Activated T-cell treated with anti-CD3 and anti-CD28 coated beads, Interleukin-2, amount 50 U/mL, for 24 hours (primary cell): Measurements from ENCODE around the gene PLEKHN1.
"Not testable (repeated sequence)": the region's sequence is repeated elsewhere in the genome, so short reads cannot be mapped to it uniquely, and the experiment has no call there.

Experiments used
- DNase-seq: peaks from one replicate; pipeline ENCODE4 v3.0.0-alpha.2; 2020
- H3K27ac Mint-ChIP-seq: 2 replicates; pipeline ENCODE4 v1.8.0; 2020; ENCODE audit warnings: mild to moderate bottlenecking, mixed read lengths
- H3K27me3 Mint-ChIP-seq: 2 replicates; pipeline ENCODE4 v1.8.0; 2020; ENCODE audit warnings: mixed read lengths
- H3K36me3 Mint-ChIP-seq: 2 replicates; pipeline ENCODE4 v1.8.0; 2020; ENCODE audit warnings: low read depth, mixed read lengths
- H3K4me1 Mint-ChIP-seq: 2 replicates; pipeline ENCODE4 v1.8.0; 2020; ENCODE audit warnings: low read depth, mixed read lengths
- H3K4me3 Mint-ChIP-seq: 2 replicates; pipeline ENCODE4 v1.8.0; 2020; ENCODE audit warnings: mild to moderate bottlenecking, moderate library complexity, mixed read lengths
- H3K9me3 Mint-ChIP-seq: 2 replicates; pipeline ENCODE4 v1.8.0; 2020; ENCODE audit warnings: mixed read lengths

PLEKHN1 gene

DNA sequence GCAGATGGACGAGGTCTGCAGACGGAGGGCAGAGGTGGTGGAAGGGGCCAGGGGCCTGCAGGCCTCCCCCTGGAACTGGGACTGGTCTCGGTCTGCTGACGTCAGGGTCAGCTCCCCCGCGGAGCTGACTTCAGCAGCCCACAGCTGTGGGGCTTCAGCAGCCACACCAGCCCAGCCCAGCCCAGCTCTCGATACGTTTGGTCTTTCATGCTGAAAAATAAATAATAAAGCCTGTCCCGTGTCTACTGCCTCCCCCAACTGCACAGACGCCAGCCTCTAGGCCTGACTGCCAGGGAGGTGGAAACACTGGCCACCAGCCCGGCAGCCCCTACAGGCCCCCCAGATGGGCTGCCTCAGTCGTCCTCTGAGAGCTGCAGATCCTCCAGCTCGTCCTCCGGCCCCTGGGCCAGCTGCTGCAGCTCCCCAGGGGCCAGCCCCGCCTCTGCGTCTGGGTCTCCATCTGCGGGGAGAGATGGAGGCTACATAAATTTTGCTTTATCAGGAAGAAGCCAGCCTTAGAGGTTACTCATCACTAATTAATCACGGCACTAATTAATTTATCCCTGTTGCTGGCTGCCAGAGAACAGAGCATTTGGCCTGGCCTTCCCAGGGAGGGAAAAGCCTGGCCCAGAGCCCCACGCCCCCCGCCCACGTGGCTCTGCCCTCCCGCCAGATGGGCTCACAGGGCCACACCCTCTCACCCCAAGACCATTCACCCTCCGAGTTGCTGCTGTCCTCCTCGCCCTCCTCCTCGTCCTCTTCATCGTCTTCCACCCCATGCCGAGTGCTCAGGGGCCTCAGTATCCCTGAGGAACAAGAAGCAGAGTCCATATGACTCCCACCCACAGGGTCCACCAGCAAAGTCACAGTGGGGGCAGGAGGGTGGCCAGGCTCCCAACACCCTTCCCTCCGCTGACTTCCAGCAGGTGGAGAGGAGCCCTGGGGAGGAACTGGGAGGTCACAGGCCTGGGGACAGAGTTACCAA lies 21.6 kb upstream of the PLEKHN1 start:
- Mint-ChIP-seq H3K9me3 (no peaks in the 10 kb centered on the region), H3K27ac (no peak overlapping the region), H3K4me3 (no peak overlapping the region), H3K36me3 (peaks cover 59% of the 10 kb centered on the region), H3K4me1 (peaks cover 9% of the 10 kb centered on the region), H3K27me3 (peaks cover 17% of the 10 kb centered on the region)
- DNase-seq, result no peak

DNA sequence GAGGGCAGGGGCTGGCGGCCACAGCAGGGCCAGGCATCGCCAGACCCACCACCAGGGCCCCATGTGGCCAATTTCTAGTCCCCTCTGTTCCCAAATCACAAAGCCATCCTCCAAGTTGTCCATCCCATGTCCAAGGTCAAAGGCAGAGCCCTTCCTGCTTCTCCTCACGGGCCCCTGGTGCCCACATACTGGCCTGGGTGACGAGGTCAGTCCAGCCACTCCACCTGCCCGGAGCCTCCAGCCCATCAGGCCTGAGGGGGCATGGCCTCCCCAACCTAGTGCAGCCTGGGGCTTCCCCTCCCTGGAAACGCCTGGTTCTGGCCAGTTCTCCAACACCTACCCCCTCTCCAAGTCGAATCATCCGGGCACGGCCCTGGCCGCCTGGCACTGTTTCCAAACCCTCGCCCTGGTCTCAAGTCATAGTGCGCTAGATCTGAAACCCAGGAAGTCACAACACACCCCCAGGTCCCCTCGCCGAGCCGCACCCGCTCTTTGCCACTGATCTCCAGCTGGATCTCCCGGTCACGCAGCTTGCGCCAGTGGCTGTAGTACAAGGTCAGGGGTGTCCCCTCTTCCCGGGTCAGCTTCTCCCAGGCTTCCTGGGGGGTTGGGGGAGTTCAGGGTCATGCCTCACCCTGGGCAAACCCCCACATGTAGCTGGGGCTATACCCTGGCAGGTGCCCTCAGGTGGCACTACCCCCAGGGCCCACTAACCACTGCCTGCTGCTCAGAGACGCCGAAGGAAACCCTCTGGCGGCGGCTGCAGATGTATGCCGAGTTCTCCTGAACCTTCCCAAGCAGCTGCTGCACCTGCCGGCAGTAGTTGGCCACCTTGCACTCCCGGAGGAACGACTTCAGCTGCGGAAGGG lies 20.4 kb upstream of the PLEKHN1 start:
- peaks cover 11% of the 10 kb centered on the region for H3K27me3 Mint-ChIP-seq
- H3K27ac Mint-ChIP-seq, result no peak overlapping the region
- peaks cover 72% of the 10 kb centered on the region for H3K36me3 Mint-ChIP-seq
- H3K4me1 Mint-ChIP-seq, result peaks cover 3% of the 10 kb centered on the region
- DNase-seq, result no peak
- no peaks in the 10 kb centered on the region for H3K9me3 Mint-ChIP-seq
- H3K4me3 Mint-ChIP-seq, result no peak overlapping the region

DNA sequence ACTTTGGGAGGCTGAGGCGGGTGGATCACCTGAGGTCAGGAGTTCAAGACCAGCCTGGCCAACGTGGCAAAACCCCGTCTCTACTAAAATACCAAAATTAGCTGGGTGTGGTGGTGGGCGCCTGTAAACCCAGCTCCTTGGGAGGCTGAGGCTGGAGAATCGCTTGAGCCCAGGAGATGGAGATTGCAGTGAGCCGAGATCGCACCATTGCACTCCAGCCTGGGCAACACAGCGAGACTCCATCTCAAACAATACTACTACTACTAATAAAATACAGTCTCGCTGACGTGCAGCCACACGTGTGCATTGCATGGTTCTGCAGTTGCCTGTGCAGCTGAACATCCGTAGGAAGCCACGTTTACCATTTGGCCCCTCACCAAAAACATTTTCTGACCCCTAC lies 19.5 kb upstream of the PLEKHN1 start:
- not testable (repeated sequence) for DNase-seq, H3K9me3 Mint-ChIP-seq, H3K27me3 Mint-ChIP-seq, H3K27ac Mint-ChIP-seq, H3K4me1 Mint-ChIP-seq, H3K4me3 Mint-ChIP-seq
- H3K36me3 Mint-ChIP-seq, result peaks cover 81% of the 10 kb centered on the region

- no peak for DNase-seq
- Mint-ChIP-seq H3K36me3 (peaks cover 92% of the 10 kb centered on the region), H3K27ac (no peak overlapping the region), H3K27me3 (peaks cover 5% of the 10 kb centered on the region), H3K9me3 (no peaks in the 10 kb centered on the region), H3K4me3 (no peak overlapping the region), H3K4me1 (no peaks in the 10 kb centered on the region)
Measured at GRCh38 chr1:947958-948357, 18.3 kb upstream of the PLEKHN1 start.

DNA sequence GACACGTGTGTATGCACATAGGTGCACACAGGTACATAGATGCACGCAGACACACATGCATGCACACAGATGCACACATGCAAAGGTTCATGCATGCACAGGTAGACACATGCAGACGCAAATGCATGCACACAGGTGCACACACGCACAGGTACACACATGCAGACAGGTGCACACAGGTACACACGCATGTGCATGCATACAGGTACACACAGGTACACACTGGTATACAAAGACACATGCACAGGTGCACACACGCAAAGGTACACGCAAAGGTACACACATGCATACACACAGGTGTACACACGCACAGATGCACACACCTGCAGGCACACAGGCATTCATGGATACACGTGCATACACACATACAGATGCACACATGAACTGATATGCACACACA lies 16.0 kb upstream of the PLEKHN1 start:
- Mint-ChIP-seq H3K4me3 (no peak overlapping the region), H3K27ac (no peak overlapping the region), H3K27me3 (no peaks in the 10 kb centered on the region), H3K36me3 (peaks cover 100% of the 10 kb centered on the region), H3K4me1 (no peaks in the 10 kb centered on the region), H3K9me3 (no peaks in the 10 kb centered on the region)
- DNase-seq, result no peak

DNA sequence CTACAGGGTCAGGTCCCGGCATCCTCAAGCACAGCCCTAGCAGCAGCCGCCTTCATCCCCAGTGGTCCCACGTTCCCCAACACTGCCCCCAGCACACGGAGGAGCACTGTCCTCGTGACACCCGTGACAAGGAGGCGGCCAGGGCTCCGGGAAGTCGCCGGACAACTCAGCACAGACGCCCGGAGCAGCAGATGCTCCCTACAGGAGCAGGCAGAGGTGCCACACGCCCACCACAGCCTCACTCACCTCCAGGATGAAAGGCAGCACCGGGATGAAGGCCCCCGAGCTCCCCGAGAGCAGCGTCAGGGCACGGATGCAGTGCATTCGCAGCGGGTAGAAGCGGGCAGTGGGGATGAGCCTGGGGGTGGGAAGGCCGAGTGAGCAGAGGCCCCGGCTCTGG lies 15.4 kb upstream of the PLEKHN1 start:
- Mint-ChIP-seq H3K4me1 (no peaks in the 10 kb centered on the region), H3K9me3 (no peaks in the 10 kb centered on the region), H3K27ac (no peak overlapping the region), H3K27me3 (no peaks in the 10 kb centered on the region), H3K4me3 (no peak overlapping the region), H3K36me3 (peaks cover 100% of the 10 kb centered on the region)
- DNase-seq, result no peak

DNA sequence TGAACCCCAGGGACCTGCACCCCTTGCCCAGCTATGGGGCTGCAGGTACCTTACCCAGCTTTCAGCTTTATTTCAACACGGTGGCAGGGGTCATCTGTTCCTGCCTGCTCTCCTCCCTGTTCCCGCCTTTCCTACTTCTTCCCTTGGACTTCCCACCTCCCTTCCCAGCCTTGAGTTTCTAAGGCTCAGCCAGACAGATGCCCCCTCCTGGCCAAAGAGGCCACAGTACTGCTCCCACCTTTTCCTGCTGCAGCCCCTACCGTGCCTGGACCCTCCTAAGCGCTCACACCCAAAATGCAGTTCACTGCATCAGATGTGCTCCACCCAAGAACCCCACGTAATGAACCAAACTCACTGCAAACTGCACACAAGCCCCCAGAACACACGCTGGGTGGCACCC lies 14.9 kb upstream of the PLEKHN1 start:
- Mint-ChIP-seq H3K9me3 (no peaks in the 10 kb centered on the region), H3K27me3 (no peaks in the 10 kb centered on the region), H3K4me3 (no peak overlapping the region), H3K36me3 (peaks cover 100% of the 10 kb centered on the region), H3K4me1 (no peaks in the 10 kb centered on the region), H3K27ac (no peak overlapping the region)
- DNase-seq, result no peak

- DNase-seq, result no peak
- Mint-ChIP-seq H3K27ac (no peak overlapping the region), H3K27me3 (no peaks in the 10 kb centered on the region), H3K4me1 (peaks cover 5% of the 10 kb centered on the region), H3K36me3 (peaks cover 100% of the 10 kb centered on the region), H3K4me3 (no peak overlapping the region), H3K9me3 (no peaks in the 10 kb centered on the region)
Measured at GRCh38 chr1:952201-952600, 14.1 kb upstream of the PLEKHN1 start.

DNA sequence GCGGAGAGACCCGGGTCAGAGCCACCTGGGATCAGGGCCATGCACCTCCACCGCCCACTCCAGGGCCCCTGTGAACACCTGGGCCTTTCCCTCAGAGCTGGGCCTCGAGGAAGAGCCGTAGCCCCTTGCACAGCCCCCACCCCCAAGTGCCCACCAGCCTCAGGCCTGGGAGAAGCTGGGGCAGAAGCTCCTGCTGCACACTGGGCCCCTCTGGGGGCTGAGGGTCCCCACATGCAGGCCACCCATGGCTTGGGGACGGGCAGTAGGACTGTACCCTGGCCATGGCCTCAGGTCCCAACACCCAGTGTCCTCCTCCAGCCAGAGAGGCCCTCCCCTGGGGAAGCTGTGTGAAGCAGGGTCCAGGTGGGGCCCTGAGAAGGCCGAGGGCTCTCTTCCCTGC lies 13.7 kb upstream of the PLEKHN1 start:
- peaks cover 100% of the 10 kb centered on the region for H3K36me3 Mint-ChIP-seq
- no peak overlapping the region for H3K27ac Mint-ChIP-seq
- H3K4me3 Mint-ChIP-seq, result no peak overlapping the region
- H3K9me3 Mint-ChIP-seq, result no peaks in the 10 kb centered on the region
- no peaks in the 10 kb centered on the region for H3K27me3 Mint-ChIP-seq
- no peak for DNase-seq
- peaks cover 9% of the 10 kb centered on the region for H3K4me1 Mint-ChIP-seq

- Mint-ChIP-seq H3K36me3 (peaks cover 99% of the 10 kb centered on the region), H3K9me3 (no peaks in the 10 kb centered on the region), H3K4me3 (no peak overlapping the region), H3K27ac (no peak overlapping the region), H3K4me1 (peaks cover 18% of the 10 kb centered on the region), H3K27me3 (no peaks in the 10 kb centered on the region)
- DNase-seq, result no peak
Measured at GRCh38 chr1:953524-954320, 12.6 kb upstream of the PLEKHN1 start.

- Mint-ChIP-seq H3K4me1 (peaks cover 18% of the 10 kb centered on the region), H3K36me3 (peaks cover 91% of the 10 kb centered on the region), H3K4me3 (no peak overlapping the region), H3K27me3 (no peaks in the 10 kb centered on the region), H3K27ac (no peak overlapping the region), H3K9me3 (no peaks in the 10 kb centered on the region)
- no peak for DNase-seq
Measured at GRCh38 chr1:954927-955326, 11.4 kb upstream of the PLEKHN1 start.

DNA sequence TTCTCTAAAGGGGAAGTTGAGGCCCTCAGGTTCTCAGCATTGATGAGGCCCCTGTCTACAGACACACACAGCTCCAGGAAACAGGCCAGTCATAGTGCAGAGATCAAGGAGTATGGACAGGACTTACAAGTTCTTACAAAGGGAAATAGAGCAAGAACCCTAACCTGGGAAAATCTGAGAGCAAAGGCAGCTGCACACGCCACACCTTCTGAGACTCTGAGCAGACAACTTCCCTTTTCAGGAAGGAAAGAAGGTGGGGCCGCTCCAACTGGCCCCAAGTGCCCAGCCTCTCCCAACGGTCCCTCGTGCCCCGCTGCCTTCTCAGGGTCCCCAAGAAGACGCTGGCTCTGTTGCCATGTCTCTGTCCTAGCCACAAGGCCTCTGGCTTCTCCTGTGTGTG lies 10.8 kb upstream of the PLEKHN1 start:
- no peak for DNase-seq
- H3K27ac Mint-ChIP-seq, result no peak overlapping the region
- no peak overlapping the region for H3K4me3 Mint-ChIP-seq
- H3K9me3 Mint-ChIP-seq, result no peaks in the 10 kb centered on the region
- no peaks in the 10 kb centered on the region for H3K27me3 Mint-ChIP-seq
- peaks cover 18% of the 10 kb centered on the region for H3K4me1 Mint-ChIP-seq
- peaks cover 85% of the 10 kb centered on the region for H3K36me3 Mint-ChIP-seq

DNA sequence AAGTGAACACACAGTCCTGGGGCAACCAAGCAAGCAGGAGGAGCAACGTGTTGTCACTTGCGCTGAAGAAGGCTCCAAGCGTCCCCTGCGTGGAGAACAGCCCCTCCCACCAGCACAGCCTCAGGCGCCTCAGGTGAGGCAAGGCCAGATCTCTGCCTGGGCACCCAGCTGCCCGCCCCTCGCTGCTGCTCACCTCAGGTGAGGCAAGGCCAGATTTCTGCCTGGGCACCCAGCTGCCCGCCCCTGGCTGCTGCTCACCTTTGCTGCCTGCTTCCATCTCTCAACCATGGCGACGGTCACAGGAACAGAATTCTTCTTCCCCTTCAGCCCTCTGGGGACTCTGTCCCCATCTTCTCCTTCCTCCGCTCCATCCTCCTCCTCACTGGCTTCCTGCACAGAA lies 9.6 kb upstream of the PLEKHN1 start:
- H3K36me3 Mint-ChIP-seq, result peaks cover 73% of the 10 kb centered on the region
- H3K9me3 Mint-ChIP-seq, result no peaks in the 10 kb centered on the region
- peak overlapping the region; percentile 36 for H3K4me3 Mint-ChIP-seq
- no peaks in the 10 kb centered on the region for H3K27me3 Mint-ChIP-seq
- peaks cover 21% of the 10 kb centered on the region for H3K4me1 Mint-ChIP-seq
- DNase-seq, result no peak
- H3K27ac Mint-ChIP-seq, result no peak overlapping the region
